Gastrocnemius medialis (tissue), 4 donors: ENCODE results near the gene SORL1.

ENCODE experiments used
- CTCF ChIP-seq, 5 experiments: fragments of 450-650 bp in 3 of 5; fragments of 200-600 bp in 2 of 5; sonication (generic) in 2 of 5; IDR thresholded peaks in 4 of 5; conservative IDR thresholded peaks in 1 of 5; 1 replicate in 4 of 5; 2 replicates in 1 of 5; pipeline ENCODE4 v1.5.1; 2016 to 2019; ENCODE audit warnings: antibody characterized with exemption in 5 of 5, mild to moderate bottlenecking in 3 of 5, moderate library complexity in 3 of 5
- POLR2A ChIP-seq, 2 donors: fragments of 450-650 bp; IDR thresholded peaks; one replicate each; pipeline ENCODE4 v1.6.1; 2017; ENCODE audit warnings: antibody characterized with exemption in 2 of 2, mild to moderate bottlenecking in 2 of 2, moderate library complexity in 2 of 2

DNA sequence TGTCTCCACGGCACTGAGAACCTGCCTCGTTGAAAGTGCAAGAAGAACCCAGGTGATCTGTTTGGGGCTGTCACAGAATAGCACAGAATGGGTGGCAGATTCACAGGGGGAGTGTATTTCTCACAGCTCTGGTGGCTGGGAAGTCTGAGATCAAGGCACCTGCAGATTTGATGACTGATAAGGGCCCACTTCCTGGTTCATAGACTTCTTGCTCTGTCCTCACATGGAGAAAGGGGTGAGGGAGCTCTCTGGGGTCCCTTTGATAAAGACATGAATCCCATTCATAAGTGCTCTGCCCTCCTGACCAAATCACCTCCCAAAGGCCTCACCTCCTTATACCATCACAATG, 199.1 kb downstream of the SORL1 start:
- no peak for TF ChIP-seq POLR2A (IDR thresholded peaks at IDR 0.05)
- TF ChIP-seq CTCF (IDR thresholded peaks at IDR 0.05 in 4 of 5, conservative IDR thresholded peaks at IDR 0.05 in 1 of 5), result no peak
